Fibroblast of villous mesenchyme (primary cell): ENCODE data around the gene CHI3L1. TPM values are rescaled to one million over a fixed set of nuclear protein-coding genes. Genes with fewer than 3 reads are reported as not detected.
A peak's percentile ranks its signal among the peaks of the same experiment; 100 is the strongest.

Experiments
- DNase-seq: peaks from one replicate; pipeline ENCODE4 v3.0.0-alpha.2; 2010; ENCODE audit warnings: low read depth
- H3K4me3 ChIP-seq: 2 replicates; pipeline ENCODE4 v1.5.1; 2011; ENCODE audit warnings: low read depth, mild to moderate bottlenecking, low read length
- total RNA-seq: library from RNA; depleted of rRNA; stranded (reverse); fragments of >200 nt; gene quantifications from 2 replicates; pipeline ENCODE4 v1.2.3, GENCODE V29; 2012
- TF ChIP-seq, protein P1 (sequence below): IDR thresholded peaks from 2 replicates; pipeline ENCODE4 v1.5.1; 2012; ENCODE audit warnings: low read depth, mild to moderate bottlenecking, low read length; ENCODE audit not compliant: insufficient read depth

The CHI3L1 gene
- total RNA-seq, 1 donor: 136 TPM

DNA sequence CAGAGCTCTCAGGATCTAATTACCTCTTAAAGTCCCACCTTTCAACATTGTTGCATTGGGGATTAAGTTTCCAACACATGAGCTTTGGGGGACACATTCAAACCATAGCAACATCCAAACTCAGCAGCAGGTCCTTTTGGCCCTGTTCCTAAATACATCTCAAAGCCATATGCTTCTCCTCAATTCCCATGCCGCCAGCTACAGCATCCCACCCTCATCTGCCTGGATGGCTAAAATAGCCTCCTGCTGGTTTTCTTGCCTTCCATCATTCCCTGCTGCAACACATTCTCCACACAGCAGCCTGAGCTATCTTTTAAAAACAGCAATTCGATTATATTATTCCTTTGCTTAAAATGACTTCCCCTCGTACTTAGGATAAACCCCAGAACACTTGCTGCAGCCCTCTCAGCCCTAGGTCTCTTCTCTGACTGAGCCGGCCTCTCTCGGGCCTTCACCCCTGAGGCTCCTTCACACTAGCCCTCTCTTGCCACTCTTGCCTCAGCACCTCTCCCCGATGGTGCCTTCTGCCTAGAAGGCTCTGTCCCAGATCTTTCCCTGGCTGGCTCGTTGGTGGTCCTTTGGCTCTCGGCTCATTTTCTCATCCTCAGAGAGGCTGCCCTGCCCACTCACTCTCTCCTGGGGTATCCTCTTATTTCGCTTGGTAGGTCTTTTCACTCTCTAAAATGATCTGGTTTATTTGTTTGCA lies 27.4 kb downstream of the CHI3L1 start:
- TF ChIP-seq, protein P1, sequence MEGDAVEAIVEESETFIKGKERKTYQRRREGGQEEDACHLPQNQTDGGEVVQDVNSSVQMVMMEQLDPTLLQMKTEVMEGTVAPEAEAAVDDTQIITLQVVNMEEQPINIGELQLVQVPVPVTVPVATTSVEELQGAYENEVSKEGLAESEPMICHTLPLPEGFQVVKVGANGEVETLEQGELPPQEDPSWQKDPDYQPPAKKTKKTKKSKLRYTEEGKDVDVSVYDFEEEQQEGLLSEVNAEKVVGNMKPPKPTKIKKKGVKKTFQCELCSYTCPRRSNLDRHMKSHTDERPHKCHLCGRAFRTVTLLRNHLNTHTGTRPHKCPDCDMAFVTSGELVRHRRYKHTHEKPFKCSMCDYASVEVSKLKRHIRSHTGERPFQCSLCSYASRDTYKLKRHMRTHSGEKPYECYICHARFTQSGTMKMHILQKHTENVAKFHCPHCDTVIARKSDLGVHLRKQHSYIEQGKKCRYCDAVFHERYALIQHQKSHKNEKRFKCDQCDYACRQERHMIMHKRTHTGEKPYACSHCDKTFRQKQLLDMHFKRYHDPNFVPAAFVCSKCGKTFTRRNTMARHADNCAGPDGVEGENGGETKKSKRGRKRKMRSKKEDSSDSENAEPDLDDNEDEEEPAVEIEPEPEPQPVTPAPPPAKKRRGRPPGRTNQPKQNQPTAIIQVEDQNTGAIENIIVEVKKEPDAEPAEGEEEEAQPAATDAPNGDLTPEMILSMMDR: no peak
- no peak overlapping the region for H3K4me3 ChIP-seq
- no peak for DNase-seq

DNA sequence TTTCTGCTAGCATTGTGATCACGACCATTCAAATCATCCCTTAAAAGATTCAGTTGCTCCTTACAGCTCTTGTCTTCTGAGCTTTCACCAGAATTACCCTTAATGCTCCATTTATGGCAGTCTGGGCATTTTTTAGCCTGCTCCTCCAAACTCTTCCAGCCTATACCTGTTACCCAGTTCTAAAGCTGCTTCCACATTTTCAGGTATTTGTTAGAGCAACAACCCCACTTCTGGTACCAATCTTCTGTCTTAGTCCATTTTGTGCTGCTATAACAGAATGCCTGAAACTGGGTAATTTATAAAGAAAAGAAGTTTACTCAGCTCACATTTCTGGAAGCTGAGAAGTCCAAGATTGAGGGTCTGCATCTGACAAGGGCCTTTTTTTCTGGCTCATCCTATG lies 28.1 kb downstream of the CHI3L1 start:
- TF ChIP-seq, protein P1: no peak
- no peak overlapping the region for H3K4me3 ChIP-seq
- no peak for DNase-seq

DNA sequence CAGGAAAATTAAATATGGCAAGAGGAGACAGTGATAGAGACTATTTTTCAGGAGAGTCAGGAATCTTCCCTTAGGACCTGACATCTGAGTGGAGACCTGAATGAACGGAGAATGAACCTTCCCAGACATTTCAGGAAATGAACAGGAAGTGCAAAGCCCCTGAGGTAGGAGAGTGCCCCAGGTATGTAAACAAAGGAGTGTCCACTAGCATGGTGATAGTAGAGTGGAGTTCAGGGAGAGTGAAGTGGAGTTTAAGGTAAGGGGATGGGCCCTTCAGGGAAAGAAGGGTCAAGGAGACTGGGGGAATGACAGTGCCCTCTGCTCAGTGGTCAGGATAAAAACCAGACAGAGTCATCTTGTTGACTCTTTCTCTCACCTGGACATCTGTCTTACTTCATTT lies 30.2 kb downstream of the CHI3L1 start:
- no peak overlapping the region for H3K4me3 ChIP-seq
- TF ChIP-seq, protein P1: no peak
- no peak for DNase-seq

DNA sequence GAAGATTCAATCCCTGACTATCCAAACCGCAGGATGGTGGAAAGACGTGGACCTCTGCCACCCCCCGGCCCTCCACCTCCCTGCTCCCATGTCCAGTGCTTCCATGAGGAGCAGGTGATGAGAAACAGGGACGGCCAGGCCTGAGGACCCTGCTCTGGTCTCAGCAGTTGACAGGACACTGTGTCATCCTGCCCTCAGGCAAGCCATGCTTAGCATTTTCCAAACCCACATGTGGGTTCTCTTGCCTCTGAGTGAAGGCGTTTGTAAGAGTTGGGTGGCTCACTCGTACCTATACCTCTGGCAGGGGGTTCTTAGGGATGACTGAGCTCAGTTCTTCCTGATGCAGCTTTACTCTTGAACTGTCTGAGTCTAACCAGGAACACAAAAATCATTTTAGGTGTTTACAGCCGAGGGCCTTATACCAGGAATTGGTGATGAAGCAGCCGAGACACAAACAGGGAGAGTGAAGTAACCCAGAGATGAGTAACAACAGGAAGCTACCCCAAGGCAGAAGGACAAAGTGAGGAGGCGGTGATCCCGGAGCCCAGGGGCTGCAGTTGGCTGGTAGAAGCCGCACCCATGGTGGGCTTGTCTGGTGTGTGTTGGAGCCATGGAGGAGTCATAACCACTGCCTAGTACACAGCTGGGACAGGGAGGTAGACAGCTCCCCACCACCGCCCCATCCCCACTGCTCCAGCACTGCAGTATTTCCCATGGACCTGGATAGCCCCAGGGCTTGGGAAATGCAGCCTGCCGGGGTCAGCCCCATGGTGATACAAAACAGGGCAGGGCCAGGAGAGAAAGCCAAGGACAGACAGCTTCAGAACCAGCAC lies 32.3 kb downstream of the CHI3L1 start:
- H3K4me3 ChIP-seq: no peak overlapping the region
- peak; percentile 61 for DNase-seq
- TF ChIP-seq, protein P1: no peak

GRCh38 chr1:203153051-203153988 lies 33.2 kb downstream of the CHI3L1 start:
- peak; percentile 43 for DNase-seq
- TF ChIP-seq, protein P1: no peak
- H3K4me3 ChIP-seq: no peak overlapping the region

- TF ChIP-seq, protein P1: no peak
- peak; percentile 54 for DNase-seq
- no peak overlapping the region for H3K4me3 ChIP-seq
These were observed 34.1 kb downstream of the CHI3L1 start for GRCh38 chr1:203152158-203153034.
